Kidney (tissue), 14 donors: Measurements from ENCODE around the gene ATG2B. TPM values are rescaled to one million over a fixed set of nuclear protein-coding genes. Genes with fewer than 3 reads are reported as not detected.

Source experiments
- DNase-seq, 5 donors: peaks; one replicate each; pipeline ENCODE4 v3.0.0-alpha.2; 2013 to 2020
- FAIRE-seq: peaks from 2 replicates; lab custom pipeline; 2012; peaks lifted over from hg19 to GRCh38; lab: Jason Lieb, UNC
- H3K27ac ChIP-seq, 2 donors: one replicate each; pipeline ENCODE4 v1.7.0; 2013; ENCODE audit warnings: low read depth in 2 of 2, low read length in 2 of 2, inconsistent platforms in 1 of 2
- H3K27me3 ChIP-seq: one replicate; pipeline ENCODE4 v1.7.1; 2013; ENCODE audit warnings: low read length, inconsistent platforms; ENCODE audit not compliant: control insufficient read depth, insufficient read depth
- H3K36me3 ChIP-seq, 3 donors: one replicate each; pipeline versions ENCODE4 v1.7.0 to v1.7.1; 2013; ENCODE audit warnings: low read length in 3 of 3, control low read depth in 1 of 3, inconsistent platforms in 1 of 3; ENCODE audit not compliant: insufficient read depth in 3 of 3, control insufficient read depth in 2 of 3
- H3K4me1 ChIP-seq, 3 donors: one replicate each; pipeline versions ENCODE4 v1.7.0 to v1.7.1; 2013; ENCODE audit warnings: low read length in 3 of 3, inconsistent platforms in 1 of 3, low read depth in 1 of 3; ENCODE audit not compliant: control insufficient read depth in 2 of 3, insufficient read depth in 2 of 3
- H3K4me3 ChIP-seq, 3 donors: one replicate each; pipeline versions ENCODE4 v1.7.0 to v1.8.1; 2013; ENCODE audit warnings: low read length in 3 of 3, control low read depth in 1 of 3, inconsistent platforms in 1 of 3
- H3K9ac ChIP-seq, 3 donors: one replicate each; pipeline versions ENCODE4 v1.7.0 to v1.7.1; 2013; ENCODE audit warnings: low read length in 3 of 3, control low read depth in 1 of 3, inconsistent platforms in 1 of 3
- H3K9me3 ChIP-seq, 3 donors: one replicate each; pipeline versions ENCODE4 v1.7.0 to v1.7.1; 2013; ENCODE audit warnings: low read length in 3 of 3, control low read depth in 1 of 3, inconsistent platforms in 1 of 3; ENCODE audit not compliant: control insufficient read depth in 2 of 3, insufficient read depth in 1 of 3
- intact Hi-C: fragments of 100-400 bp; cut with DNase I; formaldehyde crosslinking; loops from one replicate; pipeline ENCODE4 v1.11.1; 2022
- polyA plus RNA-seq: library from polyadenylated mRNA; stranded (reverse); fragments of 350-450 nt; fragmentation: Illumina TruSeq; extraction: RNeasy Lipid Tissue Mini Kit (QIAGEN cat#74804); gene quantifications from one replicate; pipeline ENCODE4 v1.2.3, GENCODE V29; 2014; ENCODE audit warnings: low read depth, low replicate concordance; ENCODE audit not compliant: insufficient read depth
- total RNA-seq: library from RNA; stranded (reverse); fragmentation: NEBNext Ultra II Directional; extraction: Animal tissue kit (Norgen Biotek cat#: 25700); gene quantifications from one replicate; pipeline ENCODE4 v1.2.1, GENCODE V29; 2021
- TF ChIP-seq, protein P1 (sequence below): IDR thresholded peaks from 3 replicates; pipeline ENCODE4 v1.5.1; 2012; ENCODE audit warnings: mild to moderate bottlenecking, moderate library complexity, borderline replicate concordance; ENCODE audit not compliant: insufficient read depth; ENCODE audit errors: extremely low read depth
- donor health status: control.
- donor health status: control.
- donor health status: control.
- donor health status: control.
- donor health status: control.
- donor health status: DM: yes; HTN: yes; CAD: no.
- donor health status: Normal renal cell carcinoma (clear cell type).

ATG2B gene
- total and polyA plus RNA-seq, 2 donors from 2014 or later, result 3.8 to 35.8 TPM

- H3K27ac ChIP-seq, result no peak overlapping the region
- H3K9me3 ChIP-seq, result no peaks in the 10 kb centered on the region
- FAIRE-seq (no peak), DNase-seq (no peak)
- H3K4me1 ChIP-seq, result peaks cover 3 to 7% (median 5%) of the 10 kb centered on the region in 3 donors
- TF ChIP-seq, protein P1, sequence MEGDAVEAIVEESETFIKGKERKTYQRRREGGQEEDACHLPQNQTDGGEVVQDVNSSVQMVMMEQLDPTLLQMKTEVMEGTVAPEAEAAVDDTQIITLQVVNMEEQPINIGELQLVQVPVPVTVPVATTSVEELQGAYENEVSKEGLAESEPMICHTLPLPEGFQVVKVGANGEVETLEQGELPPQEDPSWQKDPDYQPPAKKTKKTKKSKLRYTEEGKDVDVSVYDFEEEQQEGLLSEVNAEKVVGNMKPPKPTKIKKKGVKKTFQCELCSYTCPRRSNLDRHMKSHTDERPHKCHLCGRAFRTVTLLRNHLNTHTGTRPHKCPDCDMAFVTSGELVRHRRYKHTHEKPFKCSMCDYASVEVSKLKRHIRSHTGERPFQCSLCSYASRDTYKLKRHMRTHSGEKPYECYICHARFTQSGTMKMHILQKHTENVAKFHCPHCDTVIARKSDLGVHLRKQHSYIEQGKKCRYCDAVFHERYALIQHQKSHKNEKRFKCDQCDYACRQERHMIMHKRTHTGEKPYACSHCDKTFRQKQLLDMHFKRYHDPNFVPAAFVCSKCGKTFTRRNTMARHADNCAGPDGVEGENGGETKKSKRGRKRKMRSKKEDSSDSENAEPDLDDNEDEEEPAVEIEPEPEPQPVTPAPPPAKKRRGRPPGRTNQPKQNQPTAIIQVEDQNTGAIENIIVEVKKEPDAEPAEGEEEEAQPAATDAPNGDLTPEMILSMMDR, result no peak
- no peak overlapping the region for H3K9ac ChIP-seq
- intact Hi-C loops, result no loop called here
- H3K27me3 ChIP-seq, result no peaks in the 10 kb centered on the region
- no peak overlapping the region for H3K4me3 ChIP-seq
- no peaks in the 10 kb centered on the region for H3K36me3 ChIP-seq
Measured at GRCh38 chr14:96368534-96368933, 5.4 kb upstream of the ATG2B start.

GRCh38 chr14:96364962-96365361 lies 1.8 kb upstream of the ATG2B start:
- Histone ChIP-seq H3K27ac (no peak overlapping the region), H3K4me3 (peak overlapping the region in 1 of 3 donors; percentile 19)

DNA sequence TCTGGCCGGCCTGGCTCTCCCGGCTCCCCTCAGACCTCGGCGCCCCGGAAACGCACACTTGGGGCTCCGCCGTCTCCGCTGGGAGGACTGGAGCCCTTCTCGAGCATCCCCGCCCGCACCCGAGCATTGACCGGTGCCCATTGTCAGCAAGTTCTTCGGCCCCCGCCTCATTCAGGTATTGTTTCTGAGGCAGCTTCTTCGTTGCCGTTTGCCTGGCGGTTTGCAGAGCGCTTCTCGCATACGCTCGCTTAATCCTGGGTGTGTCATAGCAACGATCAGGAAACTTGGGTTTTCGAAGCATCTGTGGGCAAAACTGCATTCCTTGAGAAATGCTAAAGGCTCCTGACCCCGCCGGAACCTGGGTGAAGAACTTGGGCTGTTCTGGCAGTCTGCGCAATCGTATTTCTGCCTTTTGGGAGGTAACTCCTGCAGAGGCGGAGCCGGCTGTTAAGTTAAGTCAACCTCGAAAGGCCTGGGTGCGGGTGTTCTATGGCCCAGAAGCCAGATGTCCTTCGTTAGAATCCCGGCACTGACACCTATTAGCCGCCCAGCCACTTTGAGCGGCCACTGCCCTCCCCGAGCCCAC lies 703 bp upstream of the ATG2B start:
- peak overlapping the region; percentile 45 to 83 for H3K27ac ChIP-seq
- no peak for FAIRE-seq
- peak overlapping the region; percentile 83 to 88 (median 84) for H3K4me3 ChIP-seq
- TF ChIP-seq, protein P1, result no peak
- no peaks in the 10 kb centered on the region for H3K9me3 ChIP-seq
- no peaks in the 10 kb centered on the region for H3K27me3 ChIP-seq
- peak in 4 of 5 donors; percentile 63 to 77 (median 70) for DNase-seq
- peak overlapping the region; percentile 14 to 84 (median 65) for H3K9ac ChIP-seq
- intact Hi-C loops, result no loop called here
- no peaks in the 10 kb centered on the region for H3K36me3 ChIP-seq
- H3K4me1 ChIP-seq, result peaks cover 9 to 20% (median 13%) of the 10 kb centered on the region in 3 donors

More at GRCh38 chr14:96364962-96365361, 1.8 kb upstream of the ATG2B start:
- DNase-seq, result no peak
- H3K27me3 ChIP-seq, result no peaks in the 10 kb centered on the region
- intact Hi-C loops, result no loop called here
- no peaks in the 10 kb centered on the region for H3K36me3 ChIP-seq
- H3K9me3 ChIP-seq, result no peaks in the 10 kb centered on the region
- FAIRE-seq, result no peak
- no peak overlapping the region for H3K9ac ChIP-seq
- TF ChIP-seq, protein P1, result no peak
- peaks cover 9 to 20% (median 13%) of the 10 kb centered on the region in 3 donors for H3K4me1 ChIP-seq
